ENCODE data around the gene PKD1L1.

GRCh38 chr7:47933215-47933614 is 15.1 kb downstream of the PKD1L1 start:
- TF ChIP-seq CTCF (IDR thresholded peaks at IDR 0.05) (no peak), TCF7 (CRISPR knock-in tag; IDR thresholded peaks at IDR 0.05; ENCODE audit: low read depth) (no peak), EMX1 (CRISPR knock-in tag; IDR thresholded peaks at IDR 0.05) (no peak)
